Body of pancreas (tissue), 4 donors: Measurements from ENCODE around the gene GPS2.

Source experiments
- CTCF ChIP-seq, 7 experiments: fragments of 450-650 bp in 4 of 7; fragments of 200-600 bp in 3 of 7; sonication (generic) in 3 of 7; IDR thresholded peaks; one replicate each; pipeline ENCODE4 v1.5.1; 2016 to 2019; ENCODE audit warnings: antibody characterized with exemption in 7 of 7
- POLR2A ChIP-seq, 3 donors: fragments of 450-650 bp; IDR thresholded peaks; one replicate each; pipeline ENCODE4 v1.6.1; 2016; ENCODE audit warnings: antibody characterized with exemption in 3 of 3, mild to moderate bottlenecking in 2 of 3

DNA sequence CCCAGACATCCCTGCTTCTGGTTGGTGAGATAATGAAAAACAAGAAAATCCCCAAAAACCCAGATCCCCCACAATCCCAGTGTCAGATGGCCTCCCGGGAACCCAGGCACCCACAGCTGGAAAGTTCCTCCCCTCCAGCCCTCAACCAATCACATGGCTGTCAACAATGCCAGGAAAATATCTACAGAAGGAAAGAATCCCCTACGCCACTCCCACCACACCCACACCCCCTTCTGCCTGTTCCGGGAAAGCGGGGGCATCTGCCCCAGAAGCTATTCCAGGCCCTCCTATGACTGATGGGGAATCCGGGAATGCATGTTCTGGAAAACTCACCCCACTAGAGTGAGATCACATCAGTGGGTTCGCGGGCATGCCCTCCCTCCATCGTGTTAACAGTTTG, 41.6 kb upstream of the GPS2 start:
- TF ChIP-seq CTCF (IDR thresholded peaks at IDR 0.05), result no peak
- no peak for TF ChIP-seq POLR2A (IDR thresholded peaks at IDR 0.05)
